Neural cell (in vitro differentiated cells): ENCODE results near the gene DNM3. TPM values are rescaled to one million over a fixed set of nuclear protein-coding genes. Genes with fewer than 3 reads are reported as not detected.

Source experiments
- H2AFZ ChIP-seq: fragments of 200-600, 300-800 bp; sonication (generic), shearing (Covaris generic); 2 replicates; pipeline ENCODE4 v1.6.0; 2014; ENCODE audit warnings: low read depth, mild to moderate bottlenecking, antibody characterized with exemption, low read length, moderate library complexity
- H3F3A ChIP-seq: fragments of 200-600 bp; shearing (Covaris generic); 2 replicates; pipeline ENCODE4 v1.6.1; 2016; ENCODE audit warnings: mild to moderate bottlenecking, moderate library complexity, mixed read lengths, antibody characterized with exemption, low read length; ENCODE audit not compliant: insufficient read depth, poor library complexity, severe bottlenecking
- H3K27ac ChIP-seq: fragments of 200-600, 300-800 bp; sonication (generic), shearing (Covaris generic); 2 replicates; pipeline ENCODE4 v1.5.1; 2014; ENCODE audit warnings: mild to moderate bottlenecking, low read length, moderate library complexity
- H3K27me3 ChIP-seq: fragments of 300-800, 200-600 bp; sonication (generic), shearing (Covaris generic); 2 replicates; pipeline ENCODE4 v1.6.0; 2014; ENCODE audit warnings: mild to moderate bottlenecking, low read depth, low read length, moderate library complexity; ENCODE audit not compliant: insufficient read depth
- H3K36me3 ChIP-seq: fragments of 300-800, 200-600 bp; sonication (generic), shearing (Covaris generic); 2 replicates; pipeline ENCODE4 v1.5.1; 2014; ENCODE audit warnings: mild to moderate bottlenecking, antibody characterized with exemption, low read length, moderate library complexity; ENCODE audit not compliant: insufficient read depth
- H3K4me2 ChIP-seq: fragments of 300-800, 200-600 bp; sonication (generic), shearing (Covaris generic); 2 replicates; pipeline ENCODE4 v1.6.0; 2014; ENCODE audit warnings: mild to moderate bottlenecking, low read length
- H3K4me3 ChIP-seq: fragments of 300-800, 200-600 bp; sonication (generic), shearing (Covaris generic); 2 replicates; pipeline ENCODE4 v1.5.1; 2014; ENCODE audit warnings: mild to moderate bottlenecking, low read length, moderate library complexity
- H3K79me2 ChIP-seq: fragments of 200-600 bp; shearing (Covaris generic); replicated peaks from 2 replicates; pipeline ENCODE4 v1.6.0; 2014; ENCODE audit warnings: mild to moderate bottlenecking, low read length, moderate library complexity; ENCODE audit not compliant: insufficient read depth
- H3K9ac ChIP-seq: fragments of 300-800, 200-600 bp; sonication (generic), shearing (Covaris generic); 2 replicates; pipeline ENCODE4 v1.6.1; 2016; ENCODE audit warnings: mild to moderate bottlenecking, low read length, mixed read lengths
- H3K9me2 ChIP-seq: fragments of 200-600 bp; shearing (Covaris generic); 2 replicates; pipeline ENCODE4 v1.6.1; 2016; ENCODE audit warnings: mild to moderate bottlenecking, low read length, mixed read lengths; ENCODE audit not compliant: insufficient read depth
- H3K9me3 ChIP-seq: fragments of 200-600, 300-800 bp; sonication (generic), shearing (Covaris generic); 2 replicates; pipeline ENCODE4 v1.6.1; 2016; ENCODE audit warnings: mild to moderate bottlenecking, mixed run types, low read length, moderate library complexity, mixed read lengths
- H4K20me1 ChIP-seq: fragments of 200-600 bp; shearing (Covaris generic); 2 replicates; pipeline ENCODE4 v1.6.1; 2016; ENCODE audit warnings: mild to moderate bottlenecking, mixed run types; ENCODE audit not compliant: insufficient read depth
- EP300 ChIP-seq: fragments of 450-650 bp; conservative IDR thresholded peaks from 2 replicates; pipeline ENCODE4 v1.6.1; 2014; ENCODE audit warnings: antibody characterized with exemption, mild to moderate bottlenecking, moderate library complexity; ENCODE audit not compliant: poor library complexity, severe bottlenecking
- EZH2 ChIP-seq: fragments of 200-600, 300-800 bp; shearing (Covaris generic), sonication (generic); IDR thresholded peaks from 2 replicates; pipeline ENCODE4 v1.6.1; 2014; ENCODE audit warnings: antibody characterized with exemption, low read length, borderline replicate concordance, mild to moderate bottlenecking; ENCODE audit not compliant: insufficient read depth, poor library complexity, severe bottlenecking
- MXI1 ChIP-seq: fragments of 450-650 bp; conservative IDR thresholded peaks from 2 replicates; pipeline ENCODE4 v1.6.1; 2014; ENCODE audit warnings: antibody characterized with exemption, mild to moderate bottlenecking; ENCODE audit not compliant: poor library complexity, severe bottlenecking
- POLR2AphosphoS5 ChIP-seq: IDR thresholded peaks from 2 replicates; pipeline ENCODE4 v1.6.1; 2012
- RAD21 ChIP-seq: fragments of 450-650 bp; conservative IDR thresholded peaks from 2 replicates; pipeline ENCODE4 v1.6.1; 2014; ENCODE audit warnings: antibody characterized with exemption, mild to moderate bottlenecking, moderate library complexity
- SMC3 ChIP-seq: fragments of 450-650 bp; conservative IDR thresholded peaks from 2 replicates; pipeline ENCODE4 v1.6.1; 2014; ENCODE audit warnings: antibody characterized with exemption, mild to moderate bottlenecking, moderate library complexity; ENCODE audit not compliant: poor library complexity
- TAF1 ChIP-seq: IDR thresholded peaks from 2 replicates; pipeline ENCODE4 v1.6.1; 2012; ENCODE audit warnings: low read depth
- polyA plus RNA-seq: library from polyadenylated mRNA; depleted of rRNA; stranded (reverse); fragments of >200 nt; gene quantifications from 2 replicates; pipeline ENCODE4 v1.2.3, GENCODE V29; 2014
- TF ChIP-seq, protein P1 (sequence below): IDR thresholded peaks from 2 replicates; pipeline ENCODE4 v1.6.1; 2012; ENCODE audit warnings: borderline replicate concordance
- TF ChIP-seq, protein P2 (sequence below): fragments of 450-650 bp; IDR thresholded peaks from 2 replicates; pipeline ENCODE4 v1.5.1; 2014; ENCODE audit warnings: antibody characterized with exemption, mild to moderate bottlenecking, moderate library complexity; ENCODE audit not compliant: poor library complexity, severe bottlenecking

Gene DNM3
- polyA plus RNA-seq, 1 donor from 2014 or later = 37.1 TPM

DNA sequence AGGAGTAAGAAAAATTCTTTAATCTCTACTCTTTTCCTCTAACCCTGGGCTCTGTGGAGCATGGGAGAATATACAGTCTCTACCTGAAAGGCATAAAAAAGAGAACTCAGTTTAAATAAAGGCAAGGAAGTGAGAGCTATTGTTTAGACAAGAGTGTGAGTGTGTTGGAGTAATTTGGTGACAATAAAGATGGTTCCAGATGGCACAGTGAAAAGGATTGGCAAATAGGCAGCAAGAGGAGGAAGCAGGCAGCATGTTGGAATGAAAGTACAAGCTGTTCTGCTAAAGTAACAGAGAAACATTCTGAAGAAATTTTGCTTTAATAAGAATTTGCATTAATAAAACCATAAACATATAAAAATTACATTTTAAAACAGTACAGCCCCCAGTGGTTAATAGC, 163.4 kb downstream of the DNM3 start:
- Histone ChIP-seq H3K79me2 (no peaks in the 10 kb centered on the region), H3K36me3 (no peaks in the 10 kb centered on the region), H3F3A (no peaks in the 10 kb centered on the region), H4K20me1 (no peaks in the 10 kb centered on the region), H2AFZ (no peak overlapping the region), H3K9me2 (no peaks in the 10 kb centered on the region), H3K4me2 (no peak overlapping the region), H3K9me3 (no peaks in the 10 kb centered on the region), H3K27ac (no peak overlapping the region), H3K27me3 (no peaks in the 10 kb centered on the region), H3K9ac (no peak overlapping the region), H3K4me3 (no peak overlapping the region)
- TF ChIP-seq EZH2 = no peak
- TF ChIP-seq SMC3 = no peak
- TF ChIP-seq, protein P1, sequence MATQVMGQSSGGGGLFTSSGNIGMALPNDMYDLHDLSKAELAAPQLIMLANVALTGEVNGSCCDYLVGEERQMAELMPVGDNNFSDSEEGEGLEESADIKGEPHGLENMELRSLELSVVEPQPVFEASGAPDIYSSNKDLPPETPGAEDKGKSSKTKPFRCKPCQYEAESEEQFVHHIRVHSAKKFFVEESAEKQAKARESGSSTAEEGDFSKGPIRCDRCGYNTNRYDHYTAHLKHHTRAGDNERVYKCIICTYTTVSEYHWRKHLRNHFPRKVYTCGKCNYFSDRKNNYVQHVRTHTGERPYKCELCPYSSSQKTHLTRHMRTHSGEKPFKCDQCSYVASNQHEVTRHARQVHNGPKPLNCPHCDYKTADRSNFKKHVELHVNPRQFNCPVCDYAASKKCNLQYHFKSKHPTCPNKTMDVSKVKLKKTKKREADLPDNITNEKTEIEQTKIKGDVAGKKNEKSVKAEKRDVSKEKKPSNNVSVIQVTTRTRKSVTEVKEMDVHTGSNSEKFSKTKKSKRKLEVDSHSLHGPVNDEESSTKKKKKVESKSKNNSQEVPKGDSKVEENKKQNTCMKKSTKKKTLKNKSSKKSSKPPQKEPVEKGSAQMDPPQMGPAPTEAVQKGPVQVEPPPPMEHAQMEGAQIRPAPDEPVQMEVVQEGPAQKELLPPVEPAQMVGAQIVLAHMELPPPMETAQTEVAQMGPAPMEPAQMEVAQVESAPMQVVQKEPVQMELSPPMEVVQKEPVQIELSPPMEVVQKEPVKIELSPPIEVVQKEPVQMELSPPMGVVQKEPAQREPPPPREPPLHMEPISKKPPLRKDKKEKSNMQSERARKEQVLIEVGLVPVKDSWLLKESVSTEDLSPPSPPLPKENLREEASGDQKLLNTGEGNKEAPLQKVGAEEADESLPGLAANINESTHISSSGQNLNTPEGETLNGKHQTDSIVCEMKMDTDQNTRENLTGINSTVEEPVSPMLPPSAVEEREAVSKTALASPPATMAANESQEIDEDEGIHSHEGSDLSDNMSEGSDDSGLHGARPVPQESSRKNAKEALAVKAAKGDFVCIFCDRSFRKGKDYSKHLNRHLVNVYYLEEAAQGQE = no peak
- no peak for TF ChIP-seq RAD21
- TF ChIP-seq EP300 = no peak
- no peak for TF ChIP-seq TAF1
- no peak for TF ChIP-seq MXI1
- TF ChIP-seq, protein P2, sequence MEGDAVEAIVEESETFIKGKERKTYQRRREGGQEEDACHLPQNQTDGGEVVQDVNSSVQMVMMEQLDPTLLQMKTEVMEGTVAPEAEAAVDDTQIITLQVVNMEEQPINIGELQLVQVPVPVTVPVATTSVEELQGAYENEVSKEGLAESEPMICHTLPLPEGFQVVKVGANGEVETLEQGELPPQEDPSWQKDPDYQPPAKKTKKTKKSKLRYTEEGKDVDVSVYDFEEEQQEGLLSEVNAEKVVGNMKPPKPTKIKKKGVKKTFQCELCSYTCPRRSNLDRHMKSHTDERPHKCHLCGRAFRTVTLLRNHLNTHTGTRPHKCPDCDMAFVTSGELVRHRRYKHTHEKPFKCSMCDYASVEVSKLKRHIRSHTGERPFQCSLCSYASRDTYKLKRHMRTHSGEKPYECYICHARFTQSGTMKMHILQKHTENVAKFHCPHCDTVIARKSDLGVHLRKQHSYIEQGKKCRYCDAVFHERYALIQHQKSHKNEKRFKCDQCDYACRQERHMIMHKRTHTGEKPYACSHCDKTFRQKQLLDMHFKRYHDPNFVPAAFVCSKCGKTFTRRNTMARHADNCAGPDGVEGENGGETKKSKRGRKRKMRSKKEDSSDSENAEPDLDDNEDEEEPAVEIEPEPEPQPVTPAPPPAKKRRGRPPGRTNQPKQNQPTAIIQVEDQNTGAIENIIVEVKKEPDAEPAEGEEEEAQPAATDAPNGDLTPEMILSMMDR = no peak
- no peak for TF ChIP-seq POLR2AphosphoS5

DNA sequence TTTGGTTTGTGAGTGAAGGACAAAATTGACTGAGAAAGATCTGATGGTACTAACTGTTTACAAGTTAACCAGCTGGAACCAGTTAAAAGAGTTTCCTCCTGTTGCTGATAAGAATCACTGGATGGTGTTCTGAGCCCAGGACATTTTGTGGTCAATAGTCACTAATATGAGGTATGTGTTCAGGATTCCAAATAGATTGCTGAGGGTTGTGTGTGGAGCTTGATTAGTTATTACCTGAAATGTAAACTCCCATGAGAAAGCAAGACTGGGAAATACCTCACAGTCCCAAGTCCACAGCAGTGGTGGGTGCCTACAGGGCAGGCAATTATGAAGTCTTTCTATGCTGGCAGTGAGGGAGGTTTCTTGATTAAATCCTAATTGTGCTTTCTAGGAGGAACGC, 164.6 kb downstream of the DNM3 start:
- H2AFZ ChIP-seq = no peak overlapping the region
- TF ChIP-seq SMC3 (no peak), TAF1 (no peak)
- no peak overlapping the region for H3K4me3 ChIP-seq
- no peaks in the 10 kb centered on the region for H3K27me3 ChIP-seq
- H4K20me1 ChIP-seq = no peaks in the 10 kb centered on the region
- no peaks in the 10 kb centered on the region for H3K36me3 ChIP-seq
- H3K79me2 ChIP-seq = no peaks in the 10 kb centered on the region
- H3K9me3 ChIP-seq = no peaks in the 10 kb centered on the region
- H3F3A ChIP-seq = no peaks in the 10 kb centered on the region
- H3K4me2 ChIP-seq = no peak overlapping the region
- no peak overlapping the region for H3K9ac ChIP-seq
- no peaks in the 10 kb centered on the region for H3K9me2 ChIP-seq
- no peak overlapping the region for H3K27ac ChIP-seq

DNA sequence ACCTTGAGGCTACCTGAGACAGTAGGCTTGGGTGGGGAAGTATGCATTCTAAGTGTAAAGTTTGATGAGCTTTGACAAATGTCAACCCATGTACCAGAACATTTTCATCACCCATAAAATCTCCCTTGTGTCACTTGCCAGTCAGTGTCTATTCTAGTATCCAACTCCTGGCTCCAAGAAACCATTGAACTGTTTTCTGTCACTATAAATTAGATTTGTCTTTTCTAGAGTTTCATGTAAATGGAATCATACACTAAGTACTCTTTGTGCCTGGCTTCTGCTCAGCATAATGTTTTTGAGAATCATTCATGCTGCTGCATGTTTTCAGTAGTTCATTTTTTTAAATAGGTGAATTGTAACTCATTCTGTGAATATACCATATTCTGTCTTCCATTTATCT, 165.4 kb downstream of the DNM3 start:
- Histone ChIP-seq H3K9me2 (no peaks in the 10 kb centered on the region), H3K27ac (no peak overlapping the region), H3K36me3 (no peaks in the 10 kb centered on the region), H3K27me3 (no peaks in the 10 kb centered on the region), H3K9ac (no peak overlapping the region), H3K79me2 (no peaks in the 10 kb centered on the region), H4K20me1 (no peaks in the 10 kb centered on the region), H3K4me3 (no peak overlapping the region), H3F3A (no peaks in the 10 kb centered on the region), H3K9me3 (no peaks in the 10 kb centered on the region), H2AFZ (no peak overlapping the region), H3K4me2 (no peak overlapping the region)
- TF ChIP-seq EP300 (no peak), TAF1 (no peak), SMC3 (no peak), EZH2 (no peak), POLR2AphosphoS5 (no peak)
- TF ChIP-seq, protein P1 = no peak
- TF ChIP-seq, protein P2 = no peak
